T-helper 9 cell (primary cell): ENCODE results near the gene VPS16.
"Not testable (repeated sequence)": the region's sequence is repeated elsewhere in the genome, so short reads cannot be mapped to it uniquely, and the experiment has no call there.

Experiments
- DNase-seq: peaks from one replicate; pipeline ENCODE4 v3.0.0-alpha.2; 2020

The VPS16 gene

DNA sequence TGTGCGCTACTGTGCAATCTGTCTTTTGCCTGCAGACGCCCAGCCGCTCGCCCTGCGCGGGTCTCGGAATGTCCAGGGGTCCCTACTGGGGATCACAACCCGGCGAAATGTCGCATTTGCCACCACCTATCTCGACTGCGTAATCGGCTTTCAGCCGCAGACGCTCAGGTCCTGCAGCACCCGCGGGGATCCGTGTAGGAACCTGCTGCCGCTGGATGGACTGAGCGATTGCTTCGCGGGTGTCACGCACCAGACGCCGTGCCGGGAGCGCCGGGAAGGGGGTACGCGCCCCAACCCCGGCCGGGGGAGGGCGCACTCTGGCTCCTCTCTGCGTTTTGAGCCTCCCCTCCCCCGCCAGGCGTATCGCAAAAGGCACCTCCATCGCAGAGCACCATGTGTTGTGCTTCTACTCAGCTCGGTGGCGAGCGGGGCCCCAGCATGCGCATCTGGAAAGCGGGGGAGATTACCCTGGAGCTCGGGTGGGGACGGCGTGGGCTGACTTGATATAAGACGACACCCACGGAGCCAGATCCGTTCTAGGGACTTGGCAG lies 32.0 kb downstream of the VPS16 start:
- peak; percentile 71 for DNase-seq

DNA sequence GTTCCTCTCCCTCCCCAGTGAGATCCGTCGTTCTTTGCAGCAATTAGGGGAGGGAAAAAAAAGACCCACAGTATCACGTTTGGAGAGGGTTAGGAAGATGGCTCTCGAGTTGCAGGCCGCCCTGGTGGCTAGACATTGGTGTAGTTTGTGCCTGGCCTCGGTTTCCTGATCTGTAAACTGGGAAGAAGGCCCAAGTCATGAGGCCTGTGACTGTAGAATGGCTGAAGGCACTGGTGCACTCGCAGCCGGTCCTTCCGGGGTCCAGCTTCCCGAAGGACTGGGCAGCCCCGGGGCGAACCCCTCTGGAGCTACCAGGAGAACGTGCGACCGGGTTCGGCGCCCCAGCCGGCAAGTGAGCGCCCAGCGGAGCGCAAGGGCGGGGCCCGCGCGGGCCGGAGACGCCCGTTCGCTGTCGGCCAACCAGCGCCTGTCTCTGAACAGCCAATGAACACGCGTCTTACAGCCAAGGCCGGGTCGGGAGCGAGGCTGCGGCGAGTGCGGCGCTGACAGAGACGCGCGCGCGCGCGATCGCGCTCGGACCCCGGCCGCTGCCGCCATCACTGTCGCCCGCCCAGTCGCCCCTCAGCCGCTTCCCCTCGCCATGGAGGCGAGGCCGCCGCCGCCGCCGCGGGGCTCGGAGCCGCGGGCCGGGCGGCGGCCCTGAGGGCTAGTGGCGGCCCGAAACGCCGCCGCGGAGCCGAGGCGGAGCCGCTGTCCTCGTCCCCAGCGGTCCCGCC lies 32.6 kb downstream of the VPS16 start, which contains the start of gene PTPRA:
TSS of gene PTPRA (plus strand) at position 472 of the 737 bp plus-strand sequence. CDS start 90,797 bp downstream, outside the sequence.
- DNase-seq = peak; percentile 86

DNA sequence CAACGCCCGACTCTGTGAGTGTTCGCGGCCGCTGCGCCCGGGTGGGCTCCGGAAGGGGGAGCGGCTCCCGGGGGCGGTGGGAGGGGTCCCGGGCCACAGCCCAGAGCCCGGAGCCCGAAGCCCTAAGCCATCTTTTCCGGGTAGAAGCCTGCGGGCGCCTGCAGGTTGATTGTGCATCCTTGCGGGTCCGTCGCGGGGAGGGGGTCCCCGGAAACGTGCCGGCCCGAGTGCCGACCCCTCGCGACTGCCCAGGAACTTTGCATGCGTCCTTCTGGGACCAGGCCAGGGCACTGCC lies 33.1 kb downstream of the VPS16 start:
- DNase-seq = peak; percentile 55

DNA sequence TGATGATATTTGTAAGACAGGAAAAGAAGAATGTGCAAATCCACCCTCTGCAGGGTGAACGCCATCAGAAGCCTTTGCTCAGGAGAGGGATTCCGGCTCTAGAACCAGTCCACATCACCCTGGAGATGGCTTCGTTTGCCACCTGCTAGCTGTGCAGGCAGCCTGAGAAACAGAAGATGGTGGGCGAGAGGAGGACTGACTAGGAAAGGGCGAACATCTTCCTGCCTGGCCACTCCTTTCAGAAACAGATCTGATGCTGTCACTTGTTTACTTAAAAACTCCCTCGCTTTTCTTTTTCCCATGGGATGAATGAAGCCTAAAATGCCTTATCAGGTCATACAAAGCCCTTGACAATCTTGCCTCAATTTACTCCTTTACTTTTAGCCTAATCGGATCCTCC lies 33.9 kb downstream of the VPS16 start:
- DNase-seq = no peak

DNA sequence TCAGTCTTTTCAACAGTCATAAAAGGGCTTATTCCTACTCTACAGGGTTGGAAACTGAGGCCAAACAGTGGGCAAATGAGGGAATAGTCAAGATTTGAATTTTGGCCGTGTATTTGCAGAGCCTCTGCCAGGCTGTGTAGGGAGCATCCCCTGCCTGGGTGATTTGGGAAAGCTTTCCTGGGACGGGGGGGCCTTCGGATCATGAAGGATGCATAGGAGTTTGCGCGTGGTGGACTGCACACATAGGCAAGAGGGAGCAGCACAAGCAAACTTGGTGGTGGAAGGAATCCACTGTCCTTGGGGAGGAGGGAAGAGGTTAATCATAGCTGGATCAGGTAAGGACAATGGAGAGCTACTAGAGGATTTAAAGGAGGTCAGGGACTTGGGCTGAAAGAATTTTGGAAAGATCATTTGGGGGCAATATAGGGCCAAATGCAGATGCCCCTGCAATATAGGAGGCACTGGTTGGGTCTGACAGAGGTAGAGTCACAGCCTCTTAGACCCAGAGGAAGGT lies 35.2 kb downstream of the VPS16 start:
- DNase-seq = no peak

DNA sequence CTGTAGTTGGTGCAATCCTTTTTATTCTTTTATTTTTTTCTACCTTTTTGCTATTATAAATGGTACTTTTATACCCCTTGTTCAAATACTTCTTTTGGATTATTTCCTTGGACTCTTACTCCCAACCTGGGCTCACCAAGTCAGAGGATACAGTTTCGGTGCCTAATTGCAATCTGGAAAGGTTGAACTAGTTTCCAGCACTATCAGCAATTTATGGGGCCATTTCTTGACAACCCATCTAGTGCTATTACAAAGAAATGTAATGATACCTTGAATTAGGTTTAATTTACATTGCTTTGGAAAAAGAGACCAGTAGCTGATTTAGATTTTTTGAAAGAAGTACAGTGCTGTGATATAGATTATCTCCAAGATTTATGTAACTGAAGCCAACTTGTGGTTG lies 38.0 kb downstream of the VPS16 start:
- no peak for DNase-seq

DNA sequence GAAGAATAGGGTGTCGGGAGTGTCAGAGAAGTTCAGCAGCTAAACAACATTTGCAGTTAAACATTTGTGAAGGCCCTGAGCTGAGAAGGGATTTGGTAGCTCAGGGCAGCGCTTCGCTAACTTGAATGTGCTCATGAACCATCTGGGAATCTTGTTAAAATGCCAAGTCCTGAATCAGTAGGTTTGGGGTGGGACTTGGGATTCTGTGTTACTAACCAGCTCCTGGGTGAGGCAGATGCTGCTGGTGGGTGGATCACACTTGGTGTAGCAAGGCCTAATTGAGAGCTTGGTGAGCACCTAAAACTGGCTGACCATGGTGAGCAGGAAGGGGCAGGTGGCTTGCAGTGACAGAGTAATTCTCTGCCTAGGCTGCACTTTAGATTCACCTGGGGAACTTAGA lies 38.6 kb downstream of the VPS16 start:
- no peak for DNase-seq

DNA sequence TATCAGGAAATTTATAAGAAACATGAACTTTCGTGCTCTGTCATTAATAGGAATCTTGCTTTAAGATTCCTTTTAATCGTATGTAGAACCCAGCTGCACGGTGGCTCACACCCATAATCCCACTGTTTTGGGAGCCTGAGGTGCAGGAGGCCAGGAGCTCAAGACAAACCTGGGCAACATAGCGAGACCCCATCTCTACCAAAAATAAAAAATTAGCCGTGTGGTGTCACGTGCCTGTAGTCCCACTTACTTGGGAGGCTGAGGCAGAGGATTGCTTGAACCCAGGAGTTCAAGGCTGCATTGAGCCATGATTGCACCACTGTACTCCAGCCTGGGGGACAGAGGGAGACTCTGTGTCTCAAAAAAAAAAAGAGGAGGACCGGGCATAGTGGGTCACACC lies 40.1 kb downstream of the VPS16 start:
- DNase-seq = no peak

DNA sequence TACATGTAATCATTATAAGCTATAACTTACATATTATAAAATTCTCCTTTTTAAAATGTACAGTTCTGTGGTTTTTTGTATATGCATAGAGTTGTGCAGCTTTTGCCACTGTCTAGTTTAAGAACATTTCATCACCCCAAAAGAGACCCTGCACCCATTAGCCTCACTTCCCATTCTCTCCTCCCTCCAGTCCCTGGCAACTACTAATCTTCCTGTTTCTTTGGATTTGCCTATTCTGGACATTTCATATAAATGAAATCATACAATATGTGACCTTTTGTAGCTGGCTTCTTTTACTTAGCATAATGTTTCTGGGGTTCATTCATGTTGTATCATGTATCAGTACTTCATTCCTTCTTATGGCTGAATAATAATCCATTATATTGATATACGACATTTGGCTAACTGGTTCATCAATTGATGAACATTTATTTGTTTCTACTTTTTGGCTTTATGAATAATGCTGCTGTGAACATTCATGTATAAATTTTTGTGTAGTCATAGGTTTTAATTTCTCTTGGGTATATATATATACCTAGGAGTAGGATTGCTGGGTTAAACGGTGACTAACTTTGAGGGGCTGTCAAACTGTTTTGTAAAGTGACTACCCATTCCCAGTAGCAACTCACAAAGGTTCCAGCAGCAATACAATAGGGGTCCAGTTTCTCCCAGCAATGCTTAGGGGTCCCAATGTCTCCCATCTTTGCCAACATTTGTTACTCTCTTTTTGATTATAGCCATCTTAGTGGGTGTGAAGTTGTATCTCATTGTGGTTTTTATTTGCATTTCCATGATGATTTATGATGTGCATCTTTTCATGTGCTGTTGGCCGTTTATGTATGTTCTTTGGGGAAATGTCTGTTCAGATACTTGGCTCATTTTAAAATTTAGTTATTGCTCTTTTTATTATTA lies 43.4 kb downstream of the VPS16 start:
- no peak for DNase-seq

DNA sequence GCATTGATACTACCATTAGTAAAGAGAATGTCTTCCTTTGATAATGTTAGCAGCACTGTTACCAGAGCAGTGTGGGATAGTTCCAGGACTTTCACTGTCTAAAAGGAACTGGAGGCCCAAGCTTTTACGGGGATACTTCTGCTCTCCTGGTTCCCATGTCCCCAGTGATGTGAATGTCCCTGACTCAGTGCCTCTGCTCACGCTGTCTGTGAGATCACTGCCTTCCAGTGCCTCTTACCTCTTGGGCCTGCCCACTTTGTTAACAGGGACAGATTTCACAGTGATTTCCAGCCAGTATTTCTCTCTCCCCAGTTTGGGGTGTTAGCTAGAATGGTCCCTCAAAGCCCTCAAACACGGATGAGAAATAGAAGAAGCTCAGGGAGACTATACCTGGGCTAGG lies 47.2 kb downstream of the VPS16 start:
- no peak for DNase-seq

DNA sequence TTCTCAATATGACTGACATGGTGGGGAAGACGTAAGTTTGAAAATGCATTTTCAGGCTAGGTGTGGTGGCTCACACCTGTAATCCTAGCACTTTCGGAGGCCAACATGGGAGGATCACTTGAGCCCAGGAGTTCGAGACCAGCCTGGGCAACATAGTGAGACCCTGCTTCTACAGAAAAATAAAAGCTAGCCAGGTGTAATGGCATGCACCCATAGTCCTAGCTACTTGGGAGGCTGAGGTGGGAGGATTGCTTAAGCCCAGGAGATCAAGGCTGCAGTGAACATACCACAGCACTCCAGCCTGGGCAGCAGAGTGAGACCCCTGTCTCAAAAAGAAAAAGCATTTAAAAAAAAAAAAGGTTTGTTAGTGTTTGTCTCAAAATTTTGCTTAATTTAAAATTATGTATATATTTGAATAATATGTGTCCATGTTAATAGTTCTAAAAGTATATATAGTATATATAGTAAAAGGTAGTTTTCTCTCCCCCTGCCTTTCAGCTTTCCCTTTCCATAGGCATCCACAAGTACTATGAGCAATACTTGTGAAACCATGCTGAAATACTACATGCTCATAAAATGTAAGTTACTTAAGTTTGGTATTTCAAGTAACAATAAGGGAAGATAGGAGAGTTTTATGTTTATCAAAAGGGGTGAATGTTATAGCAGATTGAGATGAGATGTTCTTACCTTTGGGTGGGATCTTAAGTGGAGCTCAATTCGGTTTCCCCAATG lies 47.8 kb downstream of the VPS16 start:
- no peak for DNase-seq

DNA sequence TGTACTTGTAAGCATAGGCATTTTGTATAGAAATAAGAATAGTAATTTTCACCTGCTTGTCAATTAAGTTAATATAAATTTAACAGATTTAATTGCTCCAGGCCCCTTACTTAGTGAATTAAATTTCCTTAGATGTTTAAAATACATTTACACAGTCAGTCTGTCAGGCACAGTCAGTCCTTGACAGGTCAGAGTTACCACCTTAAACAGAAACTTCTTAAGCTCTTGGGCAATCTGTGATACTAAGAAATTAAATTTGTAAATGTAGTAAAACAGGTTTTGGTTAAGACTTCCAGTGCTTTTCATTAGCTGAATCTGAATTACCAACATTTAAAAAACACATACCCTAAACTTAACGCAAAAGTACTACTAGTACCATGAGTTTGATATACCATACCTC lies 48.7 kb downstream of the VPS16 start:
- DNase-seq = no peak

DNA sequence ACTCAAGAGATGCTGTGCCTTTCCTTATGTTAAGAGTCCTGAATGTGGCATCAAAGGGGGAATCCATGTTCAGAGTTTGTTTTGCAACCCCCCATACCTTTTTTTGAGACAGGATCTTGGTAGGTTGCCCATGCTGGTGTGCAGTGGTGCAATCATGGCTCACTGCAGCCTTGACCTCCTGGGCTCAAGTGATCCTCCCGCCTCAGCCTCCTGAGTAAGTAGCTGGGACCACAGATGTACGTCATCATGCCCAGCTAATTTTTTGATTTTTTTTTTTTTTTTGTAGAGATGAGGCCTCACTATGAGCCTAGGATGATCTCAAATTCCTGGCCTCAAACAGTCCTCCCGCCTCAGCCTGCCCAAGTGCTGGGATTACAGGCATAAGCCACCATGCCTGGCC lies 49.3 kb downstream of the VPS16 start:
- DNase-seq = no peak

DNA sequence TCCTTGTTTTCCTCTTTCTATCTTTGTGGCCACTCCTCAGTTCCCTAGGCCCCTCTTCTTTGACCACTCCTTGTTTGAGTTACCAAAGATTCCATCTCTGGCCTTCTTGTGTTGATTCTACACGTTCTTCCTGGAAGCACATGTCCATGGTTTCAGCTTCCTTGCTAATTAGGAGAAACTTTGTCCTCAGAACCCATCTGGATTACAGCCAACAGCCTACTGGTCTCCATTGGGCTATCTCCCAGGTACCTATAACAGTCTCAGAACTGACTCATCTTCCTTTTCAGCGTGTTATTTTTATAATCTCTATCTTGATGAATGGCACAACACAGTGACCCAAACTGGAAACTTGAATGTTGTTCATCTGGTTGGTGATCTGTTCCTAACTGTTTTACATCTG lies 50.2 kb downstream of the VPS16 start:
- no peak for DNase-seq

DNA sequence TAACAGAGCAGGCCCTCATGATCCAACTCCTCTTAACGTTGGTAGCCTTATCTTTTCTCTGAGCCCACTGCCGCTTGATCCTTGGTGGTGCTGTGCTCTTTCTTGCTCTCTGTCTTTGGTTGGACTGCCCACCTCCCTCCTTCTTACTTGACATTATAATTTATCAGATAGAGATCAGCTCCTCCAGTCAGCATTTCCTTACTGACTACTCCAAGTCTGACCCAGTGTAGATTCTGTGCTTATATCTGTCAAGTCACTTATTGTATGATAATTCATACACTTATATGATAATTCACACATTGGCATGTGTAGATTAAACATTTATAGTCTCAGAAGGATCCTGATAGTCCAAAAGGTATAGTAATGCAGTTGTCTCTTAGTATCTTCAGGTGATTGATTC lies 50.8 kb downstream of the VPS16 start:
- no peak for DNase-seq

DNA sequence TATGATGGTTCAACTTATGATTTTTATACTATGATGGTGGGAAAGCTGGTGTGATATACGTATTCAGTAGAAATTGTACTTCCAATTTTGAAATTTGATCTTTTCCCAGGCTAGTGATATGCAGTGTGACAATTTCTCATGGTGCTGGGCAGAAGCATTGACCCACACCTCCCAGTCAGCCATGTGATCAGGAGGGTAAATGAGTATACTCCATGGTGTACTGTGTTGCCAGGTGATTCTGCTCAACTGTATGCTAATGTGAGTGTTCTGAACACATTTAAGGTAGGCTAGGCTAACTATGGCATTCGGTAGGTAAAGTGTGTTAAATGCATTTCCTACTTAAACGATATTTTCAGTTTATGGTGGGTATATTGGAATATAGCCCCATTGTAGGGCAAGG lies 51.8 kb downstream of the VPS16 start:
- no peak for DNase-seq

DNA sequence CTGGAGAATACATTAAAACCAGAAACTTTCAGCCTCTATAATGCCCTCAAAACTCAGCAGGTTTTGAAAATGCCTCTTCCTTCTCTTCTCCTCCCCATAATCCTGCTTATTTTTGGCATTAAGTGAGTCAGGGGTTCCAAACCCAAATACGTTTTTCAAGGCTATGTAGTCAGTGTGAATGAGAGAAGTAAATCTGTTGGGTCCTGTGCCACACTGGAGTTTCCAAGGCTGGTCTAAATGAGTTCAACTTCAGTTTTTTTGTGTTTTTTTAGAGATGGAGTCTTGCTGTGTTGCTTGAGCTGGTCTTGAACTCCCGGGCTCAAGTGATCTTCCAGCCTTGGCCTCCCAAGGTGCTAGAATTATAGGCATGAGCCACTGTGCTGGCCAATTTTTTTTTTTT lies 53.7 kb downstream of the VPS16 start:
- no peak for DNase-seq

DNA sequence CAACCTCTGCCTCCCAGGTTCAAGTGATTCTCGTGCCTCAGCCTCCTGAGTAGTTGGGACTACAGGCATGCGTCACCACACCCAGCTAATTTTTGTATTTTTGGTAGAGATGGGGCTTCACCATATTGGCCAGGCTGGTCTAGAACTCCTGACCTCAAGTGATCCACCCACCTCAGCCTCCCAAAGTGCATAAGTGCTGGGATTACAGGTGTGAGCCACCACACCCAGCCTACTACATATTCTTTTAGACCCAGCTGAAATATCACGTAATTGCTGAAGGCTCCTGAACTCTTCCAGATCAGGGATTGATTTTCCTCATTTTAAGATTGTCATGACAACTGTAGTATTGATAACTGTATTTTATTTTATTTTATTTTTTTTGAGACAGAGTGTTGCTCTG lies 54.6 kb downstream of the VPS16 start:
- not testable (repeated sequence) for DNase-seq

DNA sequence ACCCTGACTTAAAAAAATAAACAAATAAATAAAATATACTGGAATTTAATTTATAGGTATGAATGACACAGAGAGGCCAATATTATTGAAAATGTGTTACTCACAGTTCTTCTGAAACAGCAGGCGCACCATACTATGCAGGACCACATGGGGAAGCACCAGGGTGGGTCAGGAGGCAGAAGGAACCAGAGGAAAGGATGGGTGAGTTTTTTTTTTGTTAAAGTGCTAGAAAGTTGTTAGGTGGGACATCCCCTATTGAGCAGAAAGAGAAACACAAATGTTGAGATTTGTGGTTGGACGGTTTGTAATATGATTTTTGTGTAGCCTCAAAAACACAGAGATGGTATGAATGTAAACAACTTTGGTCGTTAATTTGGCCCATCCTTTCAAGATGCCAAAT lies 58.7 kb downstream of the VPS16 start:
- DNase-seq = no peak

DNA sequence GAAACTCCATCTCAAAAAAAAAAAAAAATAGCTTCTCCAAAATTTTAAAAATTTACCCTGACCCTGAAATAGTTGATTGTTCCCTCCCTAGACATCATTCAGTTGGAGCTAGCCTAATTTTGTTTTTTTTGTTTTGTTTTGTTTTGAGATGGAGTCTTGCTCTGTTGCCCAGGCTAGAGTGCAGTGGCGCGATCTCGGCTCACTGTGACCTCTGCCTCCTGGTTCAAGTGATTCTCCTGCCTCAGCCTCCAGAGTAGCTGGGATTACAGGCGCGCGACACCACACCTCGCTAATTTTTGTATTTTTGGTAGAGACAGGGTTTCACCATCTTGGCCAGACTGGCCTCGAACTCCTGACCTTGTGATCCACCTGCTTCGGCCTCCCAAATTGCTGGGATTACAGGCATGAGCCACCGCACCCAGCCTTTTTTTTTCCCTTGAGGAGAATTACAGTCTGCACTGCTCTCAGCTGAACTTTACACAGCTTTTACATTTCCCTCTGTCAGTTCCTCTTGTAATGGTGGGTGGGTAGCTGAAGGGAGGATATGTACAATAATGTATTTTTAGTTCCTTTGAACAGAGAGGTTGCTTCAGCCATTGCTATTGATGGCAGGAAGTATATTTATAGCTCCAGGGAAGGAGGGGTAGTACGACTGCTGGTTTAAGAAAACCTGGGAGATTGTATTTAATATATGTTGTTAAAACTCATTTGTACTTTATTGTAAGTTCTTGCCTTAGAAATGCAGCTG lies 60.5 kb downstream of the VPS16 start:
- no peak for DNase-seq

DNA sequence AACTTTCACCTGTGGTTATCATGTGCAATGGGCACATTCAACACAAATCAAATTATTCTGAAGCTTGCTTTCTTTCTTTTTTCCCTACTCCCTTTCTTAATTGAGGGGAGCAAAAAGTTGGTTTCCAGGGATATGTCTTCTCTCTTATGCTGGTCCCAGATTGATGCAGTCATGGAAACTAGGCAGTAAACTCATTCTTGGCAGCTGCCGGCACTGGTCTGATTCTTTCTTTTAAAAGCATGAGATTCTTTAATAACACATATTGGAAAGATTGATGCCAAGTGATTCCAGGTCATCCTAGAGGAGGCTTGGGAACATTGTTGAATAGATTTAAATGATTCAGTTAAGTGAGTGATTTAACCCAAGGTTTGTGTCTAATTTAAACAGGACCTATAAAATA lies 61.7 kb downstream of the VPS16 start:
- DNase-seq = no peak

DNA sequence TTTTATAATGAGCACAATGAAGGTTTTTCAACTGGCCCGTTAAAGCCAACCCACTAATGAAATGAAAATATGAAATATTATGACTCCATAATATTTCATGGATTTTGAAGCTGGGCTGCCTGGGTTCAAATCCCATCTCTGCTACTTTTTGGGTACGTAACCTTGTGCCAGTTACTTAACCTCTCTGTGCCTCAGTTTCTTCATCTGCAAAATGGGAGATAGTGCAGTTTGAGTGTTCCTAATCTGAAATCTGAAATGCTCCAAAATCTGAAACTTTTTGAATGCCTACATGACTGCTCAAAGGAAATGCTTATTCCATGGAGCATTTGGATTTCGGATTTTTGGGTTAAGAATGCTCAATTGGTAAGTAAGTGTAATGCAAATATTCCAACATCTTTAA lies 62.3 kb downstream of the VPS16 start:
- no peak for DNase-seq
